Measurements from ENCODE around the gene ASIC2.

ASIC2 gene

GRCh38 chr17:33287096-33287725 is 5.9 kb downstream of the ASIC2 start:
- Histone ChIP-seq H3K4me3 (ENCODE audit: low read length) (no peak overlapping the region), H3K36me3 (ENCODE audit: control insufficient read depth, insufficient read depth, low read length, severe bottlenecking) (no peaks in the 10 kb centered on the region), H3K9ac (ENCODE audit: low read length) (no peak overlapping the region), H3K9me3 (ENCODE audit: control insufficient read depth, low read length) (no peaks in the 10 kb centered on the region), H3K27me3 (replicated peaks; ENCODE audit: control insufficient read depth, insufficient read depth, low read length) (peaks cover 36% of the 10 kb centered on the region), H3K4me1 (ENCODE audit: control insufficient read depth, insufficient read depth, low read length) (peaks cover 10% of the 10 kb centered on the region)
- DNase-seq (ENCODE audit: low read depth): no peak

DNA sequence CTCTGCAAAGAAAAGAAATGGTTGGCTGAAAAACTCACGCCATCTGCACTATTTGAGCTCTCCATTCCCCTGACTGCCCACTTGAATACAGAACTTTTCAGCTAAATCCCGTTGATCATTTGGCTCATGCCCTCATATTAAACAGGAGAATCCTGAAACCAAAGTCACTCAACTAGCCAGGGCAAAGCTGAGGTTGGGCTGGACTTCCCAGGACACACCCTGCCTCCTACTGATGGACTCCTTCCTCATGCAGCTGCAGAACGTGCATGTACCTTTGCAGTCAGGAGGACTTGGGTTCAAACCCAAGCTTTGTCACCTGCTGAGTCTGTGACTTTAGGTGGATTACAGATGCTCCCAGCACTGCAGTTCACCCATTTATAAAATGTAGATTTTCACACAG is 7.7 kb downstream of the ASIC2 start:
- no peak for DNase-seq (ENCODE audit: low read depth)
- Histone ChIP-seq H3K9ac (ENCODE audit: low read length) (no peak overlapping the region), H3K4me3 (ENCODE audit: low read length) (no peak overlapping the region), H3K36me3 (ENCODE audit: control insufficient read depth, insufficient read depth, low read length, severe bottlenecking) (no peaks in the 10 kb centered on the region), H3K9me3 (ENCODE audit: control insufficient read depth, low read length) (no peaks in the 10 kb centered on the region), H3K27me3 (replicated peaks; ENCODE audit: control insufficient read depth, insufficient read depth, low read length) (peaks cover 32% of the 10 kb centered on the region), H3K4me1 (ENCODE audit: control insufficient read depth, insufficient read depth, low read length) (peaks cover 10% of the 10 kb centered on the region)

DNA sequence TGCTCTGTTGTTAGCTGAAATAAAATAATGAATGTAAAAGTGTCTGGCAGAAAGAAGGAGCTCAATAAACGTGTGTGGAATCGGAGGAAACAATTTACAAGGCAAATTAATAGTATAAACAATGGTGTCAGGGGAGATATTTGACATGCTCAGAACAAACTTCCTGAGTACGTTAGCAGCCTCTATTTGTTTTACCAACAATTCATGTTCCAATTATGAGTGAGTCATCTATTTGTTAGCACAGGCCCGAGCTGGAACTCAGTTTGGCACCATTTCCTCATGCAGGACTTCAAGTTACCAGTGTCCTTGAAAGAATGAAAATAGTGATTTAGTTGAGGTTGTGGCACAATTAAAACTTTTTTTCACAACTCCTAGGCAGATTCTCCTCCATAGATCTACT is 9.1 kb downstream of the ASIC2 start:
- Histone ChIP-seq H3K9me3 (ENCODE audit: control insufficient read depth, low read length) (no peaks in the 10 kb centered on the region), H3K36me3 (ENCODE audit: control insufficient read depth, insufficient read depth, low read length, severe bottlenecking) (no peaks in the 10 kb centered on the region), H3K4me3 (ENCODE audit: low read length) (no peak overlapping the region), H3K4me1 (ENCODE audit: control insufficient read depth, insufficient read depth, low read length) (peaks cover 10% of the 10 kb centered on the region), H3K27me3 (replicated peaks; ENCODE audit: control insufficient read depth, insufficient read depth, low read length) (peaks cover 22% of the 10 kb centered on the region), H3K9ac (ENCODE audit: low read length) (no peak overlapping the region)
- peak; percentile 18 for DNase-seq (ENCODE audit: low read depth)

- Histone ChIP-seq H3K9ac (ENCODE audit: low read length) (no peak overlapping the region), H3K36me3 (ENCODE audit: control insufficient read depth, insufficient read depth, low read length, severe bottlenecking) (no peaks in the 10 kb centered on the region), H3K4me3 (ENCODE audit: low read length) (no peak overlapping the region), H3K4me1 (ENCODE audit: control insufficient read depth, insufficient read depth, low read length) (peaks cover 20% of the 10 kb centered on the region), H3K27me3 (replicated peaks; ENCODE audit: control insufficient read depth, insufficient read depth, low read length) (peaks cover 5% of the 10 kb centered on the region), H3K9me3 (ENCODE audit: control insufficient read depth, low read length) (no peaks in the 10 kb centered on the region)
- DNase-seq (ENCODE audit: low read depth): no peak
Measured at GRCh38 chr17:33280162-33280943, 12.7 kb downstream of the ASIC2 start.

DNA sequence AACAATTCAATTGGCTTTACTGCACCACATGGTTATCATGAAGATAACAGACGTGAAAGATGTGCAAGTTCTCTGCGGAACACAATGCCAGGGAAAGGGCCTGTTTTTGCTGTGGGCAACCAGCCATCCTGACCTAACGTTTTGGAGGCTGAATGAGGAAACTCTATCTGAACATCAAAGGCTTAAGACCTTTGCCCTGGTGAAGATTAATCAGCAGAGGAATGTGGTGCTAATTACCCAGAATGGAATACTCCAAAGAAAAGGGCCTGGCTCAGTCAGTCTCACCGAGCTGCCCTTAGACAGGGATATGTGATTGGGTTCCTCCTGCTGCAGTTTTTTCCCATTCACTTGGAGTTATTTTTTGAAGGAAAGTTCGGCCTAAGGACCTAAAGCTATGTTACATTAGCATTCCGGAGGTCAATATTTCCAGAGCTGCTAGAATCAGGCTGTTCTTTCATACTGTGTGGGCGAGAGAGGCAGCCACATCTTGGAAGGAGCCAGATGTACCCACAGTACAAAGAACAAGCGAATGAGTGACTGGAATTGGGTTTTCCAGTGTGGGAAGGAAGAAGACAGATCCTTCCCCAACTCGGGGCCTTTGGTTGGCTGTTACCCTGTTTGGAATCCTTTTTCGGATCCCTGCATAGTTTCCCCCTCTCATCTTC is 15.5 kb downstream of the ASIC2 start:
- Histone ChIP-seq H3K27me3 (replicated peaks; ENCODE audit: control insufficient read depth, insufficient read depth, low read length) (peaks cover 8% of the 10 kb centered on the region), H3K9ac (ENCODE audit: low read length) (no peak overlapping the region), H3K36me3 (ENCODE audit: control insufficient read depth, insufficient read depth, low read length, severe bottlenecking) (no peaks in the 10 kb centered on the region), H3K4me3 (ENCODE audit: low read length) (no peak overlapping the region), H3K9me3 (ENCODE audit: control insufficient read depth, low read length) (no peaks in the 10 kb centered on the region), H3K4me1 (ENCODE audit: control insufficient read depth, insufficient read depth, low read length) (peaks cover 9% of the 10 kb centered on the region)
- no peak for DNase-seq (ENCODE audit: low read depth)

DNA sequence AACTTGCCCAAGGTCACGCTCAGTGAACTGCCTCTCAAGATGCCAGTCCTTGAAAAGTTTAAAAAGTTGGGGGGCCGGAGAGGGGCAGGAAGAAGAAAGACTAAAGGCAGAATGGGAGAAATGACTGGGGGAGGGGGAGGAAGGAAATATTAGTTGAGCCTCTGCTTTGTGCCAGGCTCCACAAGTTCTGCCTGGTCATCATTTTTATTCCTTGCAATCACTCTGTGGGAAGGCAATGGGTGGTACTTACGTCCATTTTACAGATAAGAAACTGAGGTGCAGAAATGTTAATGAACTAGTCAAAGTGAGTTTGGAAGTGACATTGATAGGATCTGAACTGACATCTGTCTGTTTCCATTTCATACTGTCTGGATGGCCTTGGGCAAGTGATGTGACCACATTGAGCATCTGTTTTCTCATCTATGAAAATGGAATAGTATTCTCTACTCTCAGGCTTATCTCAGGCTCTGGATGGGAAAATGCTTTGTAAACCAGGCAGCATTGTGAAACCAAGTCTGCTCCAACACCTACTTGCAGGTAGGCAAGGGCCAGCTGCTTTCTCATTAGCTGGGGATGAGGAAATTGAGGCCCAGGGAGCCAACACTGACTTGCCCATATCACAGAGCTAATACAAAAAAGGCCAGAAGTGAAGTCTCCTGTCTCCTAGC is 19.2 kb downstream of the ASIC2 start:
- Histone ChIP-seq H3K27me3 (replicated peaks; ENCODE audit: control insufficient read depth, insufficient read depth, low read length) (peaks cover 3% of the 10 kb centered on the region), H3K9ac (ENCODE audit: low read length) (no peak overlapping the region), H3K9me3 (ENCODE audit: control insufficient read depth, low read length) (no peaks in the 10 kb centered on the region), H3K36me3 (ENCODE audit: control insufficient read depth, insufficient read depth, low read length, severe bottlenecking) (no peaks in the 10 kb centered on the region), H3K4me3 (ENCODE audit: low read length) (no peak overlapping the region), H3K4me1 (ENCODE audit: control insufficient read depth, insufficient read depth, low read length) (peaks cover 9% of the 10 kb centered on the region)
- no peak for DNase-seq (ENCODE audit: low read depth)

DNA sequence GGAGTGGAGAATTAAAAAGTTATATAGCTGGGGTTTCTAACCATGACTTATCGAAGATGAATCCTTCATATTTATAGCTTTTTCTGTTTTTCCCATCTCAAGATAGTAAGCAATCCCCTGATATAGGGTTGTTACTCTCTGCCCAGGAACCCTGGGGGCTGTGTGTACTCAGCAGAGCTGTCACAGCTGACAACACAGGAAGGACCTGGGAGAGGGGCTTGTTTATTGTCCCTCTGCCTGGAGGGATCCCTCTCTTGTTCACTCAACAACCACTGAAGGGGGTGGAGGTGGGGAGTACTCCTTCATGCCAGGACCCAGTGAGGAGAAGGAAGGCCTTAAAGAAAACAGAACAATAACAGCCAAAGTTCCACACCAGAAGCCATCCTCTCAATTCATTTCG is 19.8 kb downstream of the ASIC2 start:
- Histone ChIP-seq H3K9me3 (ENCODE audit: control insufficient read depth, low read length) (no peaks in the 10 kb centered on the region), H3K4me1 (ENCODE audit: control insufficient read depth, insufficient read depth, low read length) (peaks cover 9% of the 10 kb centered on the region), H3K36me3 (ENCODE audit: control insufficient read depth, insufficient read depth, low read length, severe bottlenecking) (no peaks in the 10 kb centered on the region), H3K9ac (ENCODE audit: low read length) (no peak overlapping the region), H3K27me3 (replicated peaks; ENCODE audit: control insufficient read depth, insufficient read depth, low read length) (peaks cover 3% of the 10 kb centered on the region), H3K4me3 (ENCODE audit: low read length) (no peak overlapping the region)
- DNase-seq (ENCODE audit: low read depth): no peak

- DNase-seq (ENCODE audit: low read depth): no peak
Measured at GRCh38 chr17:33272438-33272837, 20.7 kb downstream of the ASIC2 start.

GRCh38 chr17:33269337-33270060 is 23.6 kb downstream of the ASIC2 start:
- DNase-seq (ENCODE audit: low read depth): no peak
- Histone ChIP-seq H3K4me1 (ENCODE audit: control insufficient read depth, insufficient read depth, low read length) (peaks cover 13% of the 10 kb centered on the region), H3K36me3 (ENCODE audit: control insufficient read depth, insufficient read depth, low read length, severe bottlenecking) (no peaks in the 10 kb centered on the region), H3K27me3 (replicated peaks; ENCODE audit: control insufficient read depth, insufficient read depth, low read length) (no peaks in the 10 kb centered on the region), H3K9ac (ENCODE audit: low read length) (no peak overlapping the region), H3K4me3 (ENCODE audit: low read length) (no peak overlapping the region), H3K9me3 (ENCODE audit: control insufficient read depth, low read length) (no peaks in the 10 kb centered on the region)

More at GRCh38 chr17:33272438-33272837, 20.7 kb downstream of the ASIC2 start:
- no peaks in the 10 kb centered on the region for H3K36me3 ChIP-seq (ENCODE audit: control insufficient read depth, insufficient read depth, low read length, severe bottlenecking)
- H3K4me3 ChIP-seq (ENCODE audit: low read length): no peak overlapping the region
- H3K4me1 ChIP-seq (ENCODE audit: control insufficient read depth, insufficient read depth, low read length): peaks cover 8% of the 10 kb centered on the region
- no peak overlapping the region for H3K9ac ChIP-seq (ENCODE audit: low read length)
- peaks cover 3% of the 10 kb centered on the region for H3K27me3 ChIP-seq (replicated peaks; ENCODE audit: control insufficient read depth, insufficient read depth, low read length)
- no peaks in the 10 kb centered on the region for H3K9me3 ChIP-seq (ENCODE audit: control insufficient read depth, low read length)

- Histone ChIP-seq H3K4me1 (ENCODE audit: control insufficient read depth, insufficient read depth, low read length) (peaks cover 13% of the 10 kb centered on the region), H3K27me3 (replicated peaks; ENCODE audit: control insufficient read depth, insufficient read depth, low read length) (no peaks in the 10 kb centered on the region), H3K9ac (ENCODE audit: low read length) (no peak overlapping the region), H3K9me3 (ENCODE audit: control insufficient read depth, low read length) (no peaks in the 10 kb centered on the region), H3K36me3 (ENCODE audit: control insufficient read depth, insufficient read depth, low read length, severe bottlenecking) (no peaks in the 10 kb centered on the region), H3K4me3 (ENCODE audit: low read length) (no peak overlapping the region)
- no peak for DNase-seq (ENCODE audit: low read depth)
Measured at GRCh38 chr17:33267851-33268548, 25.1 kb downstream of the ASIC2 start.

All from adipocyte (in vitro differentiated cells).